Coronary artery (tissue), 2 donors: ENCODE data around the gene ZBTB20.
A peak's percentile ranks its signal among the peaks of the same experiment; 100 is the strongest.

Source experiments
- DNase-seq: peaks from one replicate; pipeline ENCODE4 v3.0.0-alpha.2; 2017; ENCODE audit warnings: low spot score
- H3K27ac ChIP-seq, 2 donors: fragments of 200-600 bp; sonication (generic); one replicate each; pipeline ENCODE4 v1.5.1; 2016 to 2019
- H3K4me3 ChIP-seq: fragments of 200-600 bp; sonication (generic); 2 replicates; pipeline ENCODE4 v1.5.1; 2016; ENCODE audit warnings: mild to moderate bottlenecking, moderate library complexity
- CTCF ChIP-seq: fragments of 200-600 bp; sonication (generic); IDR thresholded peaks from one replicate; pipeline ENCODE4 v1.5.1; 2019; ENCODE audit warnings: antibody characterized with exemption

ZBTB20 gene

GRCh38 chr3:114418724-114419543 is 728.2 kb downstream of the ZBTB20 start:
- TF ChIP-seq CTCF: peak; percentile 60
- Histone ChIP-seq H3K27ac (peak overlapping the region; percentile 49 to 53), H3K4me3 (peak overlapping the region; percentile 58)
- no peak for DNase-seq

- Histone ChIP-seq H3K4me3 (no peak overlapping the region), H3K27ac (no peak overlapping the region)
- no peak for TF ChIP-seq CTCF
- DNase-seq: no peak
These were observed 729.0 kb downstream of the ZBTB20 start for GRCh38 chr3:114418107-114418506.

- no peak overlapping the region for H3K27ac ChIP-seq
- DNase-seq: no peak
- no peak overlapping the region for H3K4me3 ChIP-seq
- TF ChIP-seq CTCF: no peak
These were observed 729.4 kb downstream of the ZBTB20 start for GRCh38 chr3:114417675-114418074.

- no peak for DNase-seq
- Histone ChIP-seq H3K27ac (no peak overlapping the region), H3K4me3 (no peak overlapping the region)
These were observed 729.8 kb downstream of the ZBTB20 start for GRCh38 chr3:114417265-114417664.

GRCh38 chr3:114411811-114412803 is 735.0 kb downstream of the ZBTB20 start:
- no peak for DNase-seq
- H3K4me3 ChIP-seq: peak overlapping the region; percentile 15
- no peak for TF ChIP-seq CTCF
- peak overlapping the region in 1 of 2 donors; percentile 14 for H3K27ac ChIP-seq

More at GRCh38 chr3:114417265-114417664, 729.8 kb downstream of the ZBTB20 start:
- TF ChIP-seq CTCF: no peak

- H3K4me3 ChIP-seq: no peak overlapping the region
- no peak for DNase-seq
- H3K27ac ChIP-seq: peak overlapping the region in 1 of 2 donors; percentile 27
- TF ChIP-seq CTCF: no peak
These were observed 735.9 kb downstream of the ZBTB20 start for GRCh38 chr3:114411190-114411668.
